GM23248 (cell line): ENCODE measurements around the gene PRKAA1. TPM values are rescaled to one million over a fixed set of nuclear protein-coding genes. Genes with fewer than 3 reads are reported as not detected.

Source experiments
- DNase-seq: peaks from one replicate; pipeline ENCODE4 v3.0.0-alpha.2; 2015
- H2AFZ ChIP-seq: fragments of 200-600 bp; sonication (generic); 2 replicates; pipeline ENCODE4 v1.6.1; 2016; ENCODE audit warnings: antibody characterized with exemption
- H3F3A ChIP-seq: fragments of 200-600 bp; sonication (generic); 2 replicates; pipeline ENCODE4 v1.6.1; 2016; ENCODE audit warnings: mild to moderate bottlenecking, antibody characterized with exemption, mixed run types; ENCODE audit not compliant: insufficient read depth
- H3K27ac ChIP-seq: fragments of 200-600 bp; sonication (generic); 2 replicates; pipeline ENCODE4 v1.5.1; 2016; ENCODE audit warnings: mild to moderate bottlenecking
- H3K27me3 ChIP-seq: fragments of 200-600 bp; sonication (generic); replicated peaks from 2 replicates; pipeline ENCODE4 v1.6.1; 2016; ENCODE audit warnings: mild to moderate bottlenecking; ENCODE audit not compliant: insufficient read depth
- H3K36me3 ChIP-seq: fragments of 200-600 bp; sonication (generic); 2 replicates; pipeline ENCODE4 v1.6.1; 2016; ENCODE audit warnings: low read depth, mild to moderate bottlenecking
- H3K4me1 ChIP-seq: fragments of 200-600 bp; sonication (generic); 2 replicates; pipeline ENCODE4 v1.6.1; 2016; ENCODE audit warnings: mild to moderate bottlenecking; ENCODE audit not compliant: insufficient read depth
- H3K4me2 ChIP-seq: fragments of 200-600 bp; sonication (generic); one replicate; pipeline ENCODE4 v1.6.1; 2016; ENCODE audit warnings: mild to moderate bottlenecking; ENCODE audit not compliant: unreplicated experiment
- H3K4me3 ChIP-seq: fragments of 200-600 bp; sonication (generic); 2 replicates; pipeline ENCODE4 v1.5.1; 2016; ENCODE audit warnings: mild to moderate bottlenecking
- H3K79me2 ChIP-seq: fragments of 200-600 bp; sonication (generic); 2 replicates; pipeline ENCODE4 v1.6.1; 2016; ENCODE audit warnings: mild to moderate bottlenecking; ENCODE audit not compliant: insufficient read depth
- H3K9ac ChIP-seq: fragments of 200-600 bp; sonication (generic); 2 replicates; pipeline ENCODE4 v1.6.1; 2016; ENCODE audit warnings: mild to moderate bottlenecking
- H3K9me2 ChIP-seq: fragments of 200-600 bp; sonication (generic); 2 replicates; pipeline ENCODE4 v1.6.1; 2016; ENCODE audit warnings: mixed run types, mild to moderate bottlenecking, moderate library complexity; ENCODE audit not compliant: insufficient read depth
- H3K9me3 ChIP-seq: fragments of 200-600 bp; sonication (generic); one replicate; pipeline ENCODE4 v1.6.1; 2017; ENCODE audit warnings: low read depth
- H4K20me1 ChIP-seq: fragments of 200-600 bp; sonication (generic); 2 replicates; pipeline ENCODE4 v1.6.0; 2016; ENCODE audit not compliant: insufficient read depth
- EZH2 ChIP-seq: fragments of 200-600 bp; sonication (generic); IDR thresholded peaks from 2 replicates; pipeline ENCODE4 v1.6.1; 2018; ENCODE audit warnings: antibody characterized with exemption, mild to moderate bottlenecking; ENCODE audit not compliant: insufficient read depth, poor library complexity, severe bottlenecking
- EZH2phosphoT487 ChIP-seq: fragments of 200-600 bp; sonication (generic); IDR thresholded peaks from 2 replicates; pipeline ENCODE4 v1.6.1; 2018; ENCODE audit warnings: antibody characterized with exemption, moderate library complexity, mild to moderate bottlenecking, low read depth; ENCODE audit not compliant: insufficient read depth
- WGBS, 2 experiments: methylation state at CpG; one replicate each; pipeline ENCODE4 v1.1.6; 2015 to 2017; ENCODE audit warnings: low lambda C conversion rate in 2 of 2, low coverage in 1 of 2; ENCODE audit errors: missing lambda C conversion rate in 2 of 2; 5-methylcytosine and 5-hydroxymethylcytosine counted together
- in situ Hi-C: fragments of 300-500 bp; cut with MboI; formaldehyde crosslinking; loops from 2 replicates; pipeline ENCODE4 v1.15.0; 2020
- polyA plus RNA-seq: library from polyadenylated mRNA; unstranded; fragments of >200 nt; fragmentation: Nextera tagmentation; extraction: Ambion mirVana; gene quantifications from 2 replicates; pipeline ENCODE4 v1.2.1, GENCODE V29; 2016
- total RNA-seq: library from RNA; depleted of rRNA; stranded (reverse); fragments of >200 nt; shearing (Covaris generic); gene quantifications from 2 replicates; pipeline ENCODE4 v1.2.3, GENCODE V29; 2014

Gene PRKAA1
- total and polyA plus RNA-seq, 2 experiments from 2014 or later = 35.5 to 77.4 TPM

GRCh38 chr5:40746703-40747102 lies 51.5 kb downstream of the PRKAA1 start:
- in situ Hi-C loops = loop anchor here (25.0 kb wide), 1 partner anchor 1159 kb away; no protein-coding TSS in a partner anchor
- no peaks in the 10 kb centered on the region; the same call in 1 of the 2 replicates for H3K36me3 ChIP-seq
- H3K4me2 ChIP-seq = no peak overlapping the region
- H3F3A ChIP-seq = no peaks in the 10 kb centered on the region
- no peak overlapping the region for H3K27ac ChIP-seq
- no peak overlapping the region for H2AFZ ChIP-seq
- H3K9me2 ChIP-seq = no peaks in the 10 kb centered on the region
- H3K79me2 ChIP-seq = peaks cover 79% of the 10 kb centered on the region
- H3K9me3 ChIP-seq = no peaks in the 10 kb centered on the region
- no peaks in the 10 kb centered on the region for H4K20me1 ChIP-seq
- 65 to 69% methylated on average over 4 of the region's 4 CpGs for WGBS, 2 experiments
- DNase-seq = no peak
- no peaks in the 10 kb centered on the region for H3K4me1 ChIP-seq
- TF ChIP-seq EZH2phosphoT487 (no peak), EZH2 (no peak)
- no peaks in the 10 kb centered on the region for H3K27me3 ChIP-seq
- H3K9ac ChIP-seq = no peak overlapping the region
- H3K4me3 ChIP-seq = no peak overlapping the region

DNA sequence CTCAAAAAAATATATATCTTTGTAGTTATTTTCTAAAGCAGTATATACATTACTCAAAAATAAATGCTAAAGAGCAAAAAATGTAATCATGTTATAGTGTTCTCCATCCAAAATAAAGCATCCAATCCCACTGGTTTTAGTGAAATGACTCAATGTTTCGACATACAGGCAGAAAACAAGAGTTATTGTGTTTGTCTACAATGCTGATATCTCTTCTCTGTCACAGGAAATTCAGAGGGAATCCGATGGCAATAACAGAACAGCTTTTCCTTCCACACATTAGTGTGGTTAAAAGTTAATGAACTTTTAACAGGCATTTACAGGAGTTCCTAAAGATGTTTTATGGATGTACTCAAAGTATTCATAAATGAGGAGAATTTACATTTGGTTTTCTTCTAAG lies 54.4 kb downstream of the PRKAA1 start:
- Histone ChIP-seq H3K4me2 (no peak overlapping the region), H3K79me2 (peaks cover 49% of the 10 kb centered on the region), H3K36me3 (peaks cover 7% of the 10 kb centered on the region; the same call in 1 of the 2 replicates), H3K4me1 (no peaks in the 10 kb centered on the region), H3K9ac (no peak overlapping the region), H3K27ac (no peak overlapping the region), H4K20me1 (no peaks in the 10 kb centered on the region), H2AFZ (no peak overlapping the region), H3K9me2 (no peaks in the 10 kb centered on the region), H3K27me3 (no peaks in the 10 kb centered on the region), H3K9me3 (no peaks in the 10 kb centered on the region), H3K4me3 (no peak overlapping the region), H3F3A (0 out of 2 replicates have a peak, but pooled peaks cover 10% of the 10 kb centered on the region)
- WGBS, 2 experiments = 99 to 100% methylated on average over 2 of the region's 2 CpGs
- in situ Hi-C loops = loop anchor here (25.0 kb wide), 1 partner anchor 1156 kb away; no protein-coding TSS in a partner anchor
- TF ChIP-seq EZH2phosphoT487 (no peak), EZH2 (no peak)
- DNase-seq = no peak

DNA sequence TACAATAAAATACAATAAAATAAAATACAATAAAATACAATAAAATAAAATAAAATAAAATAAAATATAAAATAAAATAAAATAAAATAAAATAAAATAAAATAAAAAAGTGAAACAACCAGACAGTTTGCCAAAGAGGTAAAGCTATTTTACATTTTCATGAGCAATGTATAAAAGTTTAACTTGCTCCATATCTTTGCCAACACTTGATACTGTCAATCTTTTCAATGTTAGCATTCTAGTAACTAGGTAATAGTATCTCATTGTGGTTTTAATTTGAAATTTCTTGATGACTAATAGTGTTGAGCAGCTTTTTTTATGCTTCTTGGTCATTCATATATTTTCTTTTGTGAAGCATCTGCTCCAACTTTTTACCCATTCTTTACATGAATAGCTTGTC lies 59.7 kb downstream of the PRKAA1 start:
- DNase-seq = peak; percentile 56

GRCh38 chr5:40736103-40736875 lies 61.9 kb downstream of the PRKAA1 start:
- Histone ChIP-seq H3K36me3 (0 out of 2 replicates have a peak, but pooled peaks cover 5% of the 10 kb centered on the region), H4K20me1 (no peaks in the 10 kb centered on the region), H3K27ac (no peak overlapping the region), H3K9me2 (no peaks in the 10 kb centered on the region), H3K27me3 (no peaks in the 10 kb centered on the region), H3K4me2 (no peak overlapping the region), H3K4me3 (no peak overlapping the region), H2AFZ (no peak overlapping the region), H3K79me2 (no peaks in the 10 kb centered on the region), H3K9me3 (no peaks in the 10 kb centered on the region), H3K4me1 (peaks cover 23% of the 10 kb centered on the region), H3F3A (peaks cover 34% of the 10 kb centered on the region), H3K9ac (no peak overlapping the region)
- TF ChIP-seq EZH2 (no peak), EZH2phosphoT487 (no peak)
- 9 to 20% methylated on average over 1 of the region's 1 CpG for WGBS, 2 experiments
- peak; percentile 68 for DNase-seq
- in situ Hi-C loops = loop anchor here (25.0 kb wide), 1 partner anchor 1149 kb away; no protein-coding TSS in a partner anchor

More for the DNA sequence above, 59.7 kb downstream of the PRKAA1 start:
- Histone ChIP-seq H3K36me3 (0 out of 2 replicates have a peak, but pooled peaks cover 7% of the 10 kb centered on the region), H2AFZ (no peak overlapping the region), H3K4me1 (peaks cover 23% of the 10 kb centered on the region), H3F3A (peaks cover 34% of the 10 kb centered on the region), H3K27ac (no peak overlapping the region), H3K4me3 (no peak overlapping the region), H3K9me2 (no peaks in the 10 kb centered on the region), H3K4me2 (no peak overlapping the region), H3K27me3 (no peaks in the 10 kb centered on the region), H3K79me2 (peaks cover 10% of the 10 kb centered on the region; the same call in 1 of the 2 replicates), H3K9ac (no peak overlapping the region), H3K9me3 (no peaks in the 10 kb centered on the region), H4K20me1 (no peaks in the 10 kb centered on the region)
- TF ChIP-seq EZH2 (no peak), EZH2phosphoT487 (no peak)
- in situ Hi-C loops = loop anchor here (25.0 kb wide), 1 partner anchor 1151 kb away; no protein-coding TSS in a partner anchor
